Measurements from ENCODE around the gene ANGEL1. TPM values are rescaled to one million over a fixed set of nuclear protein-coding genes. Genes with fewer than 3 reads are reported as not detected.

ANGEL1 gene, protein sequence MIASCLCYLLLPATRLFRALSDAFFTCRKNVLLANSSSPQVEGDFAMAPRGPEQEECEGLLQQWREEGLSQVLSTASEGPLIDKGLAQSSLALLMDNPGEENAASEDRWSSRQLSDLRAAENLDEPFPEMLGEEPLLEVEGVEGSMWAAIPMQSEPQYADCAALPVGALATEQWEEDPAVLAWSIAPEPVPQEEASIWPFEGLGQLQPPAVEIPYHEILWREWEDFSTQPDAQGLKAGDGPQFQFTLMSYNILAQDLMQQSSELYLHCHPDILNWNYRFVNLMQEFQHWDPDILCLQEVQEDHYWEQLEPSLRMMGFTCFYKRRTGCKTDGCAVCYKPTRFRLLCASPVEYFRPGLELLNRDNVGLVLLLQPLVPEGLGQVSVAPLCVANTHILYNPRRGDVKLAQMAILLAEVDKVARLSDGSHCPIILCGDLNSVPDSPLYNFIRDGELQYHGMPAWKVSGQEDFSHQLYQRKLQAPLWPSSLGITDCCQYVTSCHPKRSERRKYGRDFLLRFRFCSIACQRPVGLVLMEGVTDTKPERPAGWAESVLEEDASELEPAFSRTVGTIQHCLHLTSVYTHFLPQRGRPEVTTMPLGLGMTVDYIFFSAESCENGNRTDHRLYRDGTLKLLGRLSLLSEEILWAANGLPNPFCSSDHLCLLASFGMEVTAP
- total RNA-seq, result 10 to 100 TPM; 14.6 to 15.9 TPM

- no peaks in the 10 kb centered on the region for H3K9me3 Mint-ChIP-seq
- ChIA-PET POLR2A (interaction anchor here (0.8 kb wide), 1 partner anchor 103 kb away, joined by 4 read pairs; no protein-coding TSS in a partner anchor), CTCF (interaction anchor here (0.6 to 4.7 kb wide), 8 partner anchors 27 to 504 kb away, joined by 3 to 70 read pairs (median 4); partner anchors contain the start of gene VASH1)
- H3K4me3 Mint-ChIP-seq, result peak within 1 kb of the TSS; percentile 92
- intact Hi-C loops (cut with micrococcal nuclease), result loop anchor here (1.0 to 5.0 kb wide), 4 partner anchors 32 to 645 kb away; partner anchors contain the start of genes AHSA1 and VIPAS39
- H3K27ac Mint-ChIP-seq, result peak within 1 kb of the TSS; percentile 80
- H3K27me3 Mint-ChIP-seq, result no peaks in the 10 kb centered on the region
- peaks cover 19% of the 10 kb centered on the region for H3K4me1 Mint-ChIP-seq (ENCODE audit: low read depth)
- DNase-seq, result peak; percentile 98
- peaks cover 10% of the 10 kb centered on the region for H3K36me3 Mint-ChIP-seq
Observed at GRCh38 chr14:76812422-76813383, at the start of gene ANGEL1. TSS of gene ANGEL1 (minus strand) at chr14:76812882. CDS start at chr14:76812827, 55 bp downstream.

GRCh38 chr14:76861574-76862255, 49.0 kb upstream of the ANGEL1 start:
- intact Hi-C loops (cut with micrococcal nuclease), result no loop called here
- CTCF ChIA-PET, result interaction anchor here (1.0 to 1.3 kb wide), 2 partner anchors 11 to 14 kb away, joined by 4 to 5 read pairs; no protein-coding TSS in a partner anchor
- POLR2A ChIA-PET, result no interaction called here
- Mint-ChIP-seq H3K4me3 (no peak overlapping the region), H3K36me3 (no peaks in the 10 kb centered on the region), H3K27ac (no peak overlapping the region), H3K4me1 (ENCODE audit: low read depth) (peaks cover 11% of the 10 kb centered on the region), H3K27me3 (peaks cover 3% of the 10 kb centered on the region), H3K9me3 (no peaks in the 10 kb centered on the region)
- no peak for DNase-seq

DNA sequence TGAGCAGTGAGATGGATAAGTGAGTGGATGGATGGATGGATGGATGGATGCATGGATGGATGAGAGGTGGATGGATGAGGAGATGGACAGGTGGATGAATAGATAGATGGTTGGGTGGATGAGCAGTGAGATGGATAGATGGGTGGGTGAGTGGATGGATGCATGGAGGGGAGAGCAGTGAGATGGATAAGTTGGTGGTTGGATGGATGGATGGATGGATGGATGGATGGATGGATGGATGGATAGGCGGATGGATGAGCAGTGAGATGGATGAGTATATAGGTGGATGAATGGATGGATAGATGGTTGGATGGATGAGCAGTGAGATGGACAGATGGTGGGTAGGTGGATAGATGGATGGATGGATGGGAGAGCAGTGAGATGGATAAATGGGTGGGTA, 44.1 kb upstream of the ANGEL1 start:
- Mint-ChIP-seq H3K27me3 (peaks cover 8% of the 10 kb centered on the region), H3K4me3 (no peak overlapping the region), H3K4me1 (ENCODE audit: low read depth) (no peaks in the 10 kb centered on the region), H3K27ac (no peak overlapping the region), H3K36me3 (no peaks in the 10 kb centered on the region), H3K9me3 (no peaks in the 10 kb centered on the region)
- no peak for DNase-seq
- CTCF ChIA-PET, result interaction anchor here (1.0 to 2.0 kb wide), 2 partner anchors 18 to 212 kb away, joined by 3 to 5 read pairs; no protein-coding TSS in a partner anchor
- POLR2A ChIA-PET, result no interaction called here
- intact Hi-C loops (cut with micrococcal nuclease), result no loop called here

DNA sequence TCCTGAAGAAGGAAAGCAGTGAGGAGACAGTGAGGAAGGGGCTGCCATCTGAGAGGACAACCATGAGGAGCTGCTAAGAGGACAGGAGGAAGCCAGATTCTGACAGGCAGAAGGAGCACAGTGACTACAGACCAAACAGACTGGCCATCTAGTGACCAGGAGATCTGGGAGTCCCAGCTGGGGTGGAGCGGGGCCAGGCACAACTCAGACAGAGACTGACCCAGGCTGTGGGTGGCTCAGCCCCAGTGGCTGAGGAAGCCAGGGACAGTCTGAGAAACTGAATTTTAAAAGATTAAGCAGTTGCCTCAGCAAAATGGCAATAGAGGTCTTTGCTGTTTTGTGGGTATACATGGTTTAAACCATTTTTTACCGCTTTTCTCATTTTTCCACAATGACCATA, 42.4 kb upstream of the ANGEL1 start:
- ChIA-PET CTCF (no interaction called here), POLR2A (no interaction called here)
- H3K27ac Mint-ChIP-seq, result no peak overlapping the region
- no peak for DNase-seq
- no peaks in the 10 kb centered on the region for H3K36me3 Mint-ChIP-seq
- H3K4me3 Mint-ChIP-seq, result no peak overlapping the region
- peaks cover 8% of the 10 kb centered on the region for H3K27me3 Mint-ChIP-seq
- H3K9me3 Mint-ChIP-seq, result no peaks in the 10 kb centered on the region
- no peaks in the 10 kb centered on the region for H3K4me1 Mint-ChIP-seq (ENCODE audit: low read depth)
- intact Hi-C loops (cut with micrococcal nuclease), result no loop called here

- Mint-ChIP-seq H3K36me3 (no peaks in the 10 kb centered on the region), H3K27ac (no peak overlapping the region), H3K27me3 (peaks cover 5% of the 10 kb centered on the region), H3K4me1 (ENCODE audit: low read depth) (peaks cover 5% of the 10 kb centered on the region), H3K9me3 (no peaks in the 10 kb centered on the region), H3K4me3 (no peak overlapping the region)
- intact Hi-C loops (cut with micrococcal nuclease), result no loop called here
- POLR2A ChIA-PET, result no interaction called here
- CTCF ChIA-PET, result interaction anchor here (1.0 to 1.3 kb wide), 2 partner anchors 28 to 222 kb away, joined by 3 read pairs; no protein-coding TSS in a partner anchor
- no peak for DNase-seq
Observed at GRCh38 chr14:76848879-76849278, 36.2 kb upstream of the ANGEL1 start.

DNA sequence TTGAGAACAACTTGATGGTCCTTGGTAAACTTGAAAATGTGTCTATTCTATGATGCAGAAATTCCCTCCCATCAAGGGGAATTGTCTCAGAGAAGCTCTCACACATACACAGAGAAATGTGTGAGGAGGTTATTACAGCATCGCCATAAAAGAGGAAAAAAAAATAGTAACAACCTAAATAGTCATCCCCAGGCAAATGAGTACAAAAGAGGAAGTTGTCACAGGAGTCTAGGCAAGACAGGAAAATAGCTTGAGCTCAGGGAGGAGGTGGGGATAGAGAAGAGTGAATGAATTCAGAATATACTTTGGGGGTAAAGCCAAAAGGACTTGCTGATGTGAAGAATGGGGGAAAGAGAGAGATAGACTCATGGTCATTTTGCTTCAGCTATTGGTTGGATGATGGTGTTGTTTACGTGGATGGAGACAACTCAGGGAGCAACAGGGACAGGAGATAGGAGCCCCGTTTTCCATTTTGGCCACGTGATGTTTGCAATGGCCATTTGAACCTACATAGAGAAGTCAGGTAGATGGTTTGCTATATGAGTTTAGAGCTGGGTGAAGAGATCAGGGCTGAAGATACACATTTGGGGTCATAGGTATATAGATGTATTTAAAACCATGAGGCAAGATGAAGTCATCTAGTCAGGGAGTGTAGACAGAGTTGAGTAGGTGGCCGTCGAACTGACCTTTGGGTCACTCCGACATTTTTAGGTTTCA, 33.8 kb upstream of the ANGEL1 start:
- Mint-ChIP-seq H3K4me3 (no peak overlapping the region), H3K27ac (no peak overlapping the region), H3K36me3 (no peaks in the 10 kb centered on the region), H3K4me1 (ENCODE audit: low read depth) (peaks cover 5% of the 10 kb centered on the region), H3K27me3 (peaks cover 7% of the 10 kb centered on the region), H3K9me3 (no peaks in the 10 kb centered on the region)
- intact Hi-C loops (cut with micrococcal nuclease), result no loop called here
- DNase-seq, result no peak
- ChIA-PET CTCF (interaction anchor here (1.1 to 1.6 kb wide), 2 partner anchors 26 to 207 kb away, joined by 3 read pairs; no protein-coding TSS in a partner anchor), POLR2A (no interaction called here)

DNA sequence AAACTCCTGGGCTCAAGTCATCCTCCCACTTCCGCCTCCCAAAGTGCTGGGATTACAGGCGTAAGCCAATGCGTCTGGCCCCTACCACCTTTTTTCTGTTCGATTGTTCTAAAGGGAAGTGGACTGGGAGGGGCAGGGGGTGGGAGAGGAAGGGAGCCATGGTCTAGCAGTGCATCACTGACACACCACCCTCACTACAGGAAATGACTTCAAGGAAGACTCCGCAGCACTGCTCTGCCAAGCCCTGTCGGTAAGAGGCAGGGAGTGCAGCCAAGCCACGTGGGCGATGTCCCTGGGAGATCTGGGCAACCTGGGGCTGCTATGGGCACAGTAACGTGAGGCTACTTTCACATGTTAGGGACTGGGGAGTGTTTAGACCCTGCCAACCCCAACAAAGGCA, 31.5 kb upstream of the ANGEL1 start:
- Mint-ChIP-seq H3K36me3 (no peaks in the 10 kb centered on the region), H3K9me3 (no peaks in the 10 kb centered on the region), H3K27ac (peak overlapping the region; percentile 53), H3K4me3 (no peak overlapping the region), H3K4me1 (ENCODE audit: low read depth) (peaks cover 5% of the 10 kb centered on the region), H3K27me3 (peaks cover 7% of the 10 kb centered on the region)
- intact Hi-C loops (cut with micrococcal nuclease), result loop anchor here (1.0 kb wide), 1 partner anchor 32 kb away; the partner anchor contains the start of gene ANGEL1
- POLR2A ChIA-PET, result no interaction called here
- CTCF ChIA-PET, result no interaction called here
- DNase-seq, result peak; percentile 83

- Mint-ChIP-seq H3K4me3 (no peak overlapping the region), H3K36me3 (no peaks in the 10 kb centered on the region), H3K27ac (no peak overlapping the region), H3K27me3 (peaks cover 8% of the 10 kb centered on the region), H3K9me3 (no peaks in the 10 kb centered on the region), H3K4me1 (ENCODE audit: low read depth) (peaks cover 5% of the 10 kb centered on the region)
- CTCF ChIA-PET, result interaction anchor here (0.8 to 1.0 kb wide), 2 partner anchors 58 to 113 kb away, joined by 3 read pairs; no protein-coding TSS in a partner anchor
- DNase-seq, result no peak
- POLR2A ChIA-PET, result no interaction called here
- intact Hi-C loops (cut with micrococcal nuclease), result no loop called here
Observed at GRCh38 chr14:76842414-76842813, 29.7 kb upstream of the ANGEL1 start.

DNA sequence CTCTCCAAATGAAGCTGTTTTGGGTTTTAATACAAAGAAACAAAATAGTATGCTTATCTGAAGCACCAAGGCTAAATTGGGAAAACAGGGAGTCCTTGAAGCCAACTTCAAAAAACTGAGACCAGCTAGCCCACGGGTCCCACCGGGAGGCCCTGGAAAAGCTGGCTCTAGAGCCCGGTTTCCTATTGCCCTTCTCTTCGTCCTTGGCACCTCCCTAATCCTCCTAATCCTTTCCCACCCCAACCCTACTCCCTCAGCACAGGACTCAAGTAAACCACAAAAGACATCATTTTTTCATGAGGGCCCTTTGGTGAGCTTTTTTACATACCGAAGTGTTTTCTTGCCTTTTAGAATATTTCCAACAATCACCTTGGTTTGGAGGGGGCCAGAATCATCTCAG, 24.8 kb upstream of the ANGEL1 start:
- intact Hi-C loops (cut with micrococcal nuclease), result no loop called here
- DNase-seq, result no peak
- H3K4me3 Mint-ChIP-seq, result no peak overlapping the region
- H3K27me3 Mint-ChIP-seq, result peaks cover 8% of the 10 kb centered on the region
- no peaks in the 10 kb centered on the region for H3K4me1 Mint-ChIP-seq (ENCODE audit: low read depth)
- POLR2A ChIA-PET, result no interaction called here
- CTCF ChIA-PET, result no interaction called here
- no peak overlapping the region for H3K27ac Mint-ChIP-seq
- no peaks in the 10 kb centered on the region for H3K9me3 Mint-ChIP-seq
- no peaks in the 10 kb centered on the region for H3K36me3 Mint-ChIP-seq

- no peak for DNase-seq
- intact Hi-C loops (cut with micrococcal nuclease), result no loop called here
- H3K4me3 Mint-ChIP-seq, result no peak overlapping the region
- ChIA-PET POLR2A (no interaction called here), CTCF (no interaction called here)
- no peaks in the 10 kb centered on the region for H3K9me3 Mint-ChIP-seq
- H3K36me3 Mint-ChIP-seq, result no peaks in the 10 kb centered on the region
- H3K27ac Mint-ChIP-seq, result no peak overlapping the region
- no peaks in the 10 kb centered on the region for H3K4me1 Mint-ChIP-seq (ENCODE audit: low read depth)
- H3K27me3 Mint-ChIP-seq, result peaks cover 7% of the 10 kb centered on the region
Observed at GRCh38 chr14:76836029-76836630, 23.4 kb upstream of the ANGEL1 start.
